ENCODE data around the gene ZDHHC16.
"Not testable (repeated sequence)": the region's sequence is repeated elsewhere in the genome, so short reads cannot be mapped to it uniquely, and the experiment has no call there.

GRCh38 chr10:97406483-97406882 lies 39.5 kb upstream of the ZDHHC16 start:
- not testable (repeated sequence) for TF ChIP-seq POLR2A, CTCF (IDR thresholded peaks at IDR 0.05)

Measured in lower leg skin (tissue), 3 donors.